Measurements from ENCODE around the gene NCOA5. TPM values are rescaled to one million over a fixed set of nuclear protein-coding genes. Genes with fewer than 3 reads are reported as not detected.

The NCOA5 gene
- total RNA-seq, 1 experiment from 2014 or later, result 16.5 TPM

DNA sequence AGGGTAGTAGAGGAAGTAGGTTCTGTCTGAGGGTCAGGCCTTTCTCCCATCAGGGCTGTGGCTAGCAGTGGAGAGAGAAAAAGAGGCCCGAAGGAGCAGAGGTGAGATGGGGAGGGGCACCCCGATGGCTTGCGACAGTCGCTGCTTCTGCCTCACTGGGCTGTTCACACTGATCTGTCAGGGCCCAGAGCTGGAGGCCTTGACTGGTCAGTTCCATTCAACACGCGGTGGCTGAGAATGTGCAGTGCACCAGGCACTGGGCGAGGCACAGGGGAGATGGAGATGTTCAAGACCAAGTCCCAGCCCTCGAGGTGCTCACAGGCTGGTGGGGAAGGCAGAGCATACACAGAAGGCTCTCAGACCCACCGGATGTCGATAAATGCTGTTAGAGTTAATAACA, 39.3 kb downstream of the NCOA5 start (continued):
- TF ChIP-seq NR1H2 (CRISPR knock-in tag; IDR thresholded peaks at IDR 0.05) (no peak), ZNF121 (CRISPR knock-in tag; IDR thresholded peaks at IDR 0.05) (no peak), NFE2L1 (CRISPR knock-in tag; IDR thresholded peaks at IDR 0.05) (no peak)

DNA sequence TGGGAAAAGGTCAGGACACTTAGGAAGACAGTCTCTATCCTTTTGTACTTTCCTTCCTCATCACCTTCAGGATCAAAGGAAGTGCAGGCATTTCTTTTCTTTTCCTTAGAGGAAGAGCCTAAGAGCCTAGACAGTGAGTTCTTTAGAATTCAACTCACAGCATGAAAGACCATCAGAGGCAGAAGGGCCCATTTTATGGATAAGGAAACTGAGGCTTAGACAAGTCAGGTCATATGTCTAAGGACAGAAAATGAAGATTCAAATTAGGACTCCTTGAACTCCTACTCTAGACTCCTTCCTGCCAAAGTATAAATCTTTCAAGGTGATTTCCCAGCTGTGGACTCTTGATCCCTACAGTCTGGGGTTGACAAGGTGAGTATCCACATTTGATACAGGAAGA, 39.9 kb downstream of the NCOA5 start:
- no peak for DNase-seq (ENCODE audit: low spot score)
- ChIA-PET CTCF (no interaction called here), POLR2A (no interaction called here)
- ATAC-seq, result no peak
- Mint-ChIP-seq H3K4me3 (no peak overlapping the region), H3K9me3 (no peaks in the 10 kb centered on the region), H3K27ac (no peak overlapping the region), H3K36me3 (no peaks in the 10 kb centered on the region), H3K4me1 (no peaks in the 10 kb centered on the region), H3K27me3 (ENCODE audit: low read depth) (peaks cover 20% of the 10 kb centered on the region)
- TF ChIP-seq SMAD4 (CRISPR knock-in tag; IDR thresholded peaks at IDR 0.05), result no peak

DNA sequence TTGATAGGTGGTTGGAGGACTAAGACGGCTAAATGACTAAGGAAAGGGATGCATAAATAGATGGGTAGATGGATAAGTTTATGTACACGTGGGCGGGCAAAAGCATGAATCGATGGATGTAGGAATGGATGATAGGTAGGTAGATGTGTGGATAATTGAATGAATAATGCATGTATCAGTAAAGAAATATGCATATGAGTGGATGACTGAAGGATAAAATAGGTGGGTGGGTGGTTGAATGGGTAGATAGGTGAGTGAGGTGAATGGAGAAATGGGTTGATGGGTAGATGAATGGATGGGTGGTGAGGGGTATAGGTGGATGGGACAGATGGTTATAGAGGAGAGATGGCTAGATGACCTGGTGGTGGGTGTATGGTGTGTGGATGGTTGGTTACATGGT, 40.6 kb downstream of the NCOA5 start:
- ChIA-PET CTCF (no interaction called here), POLR2A (no interaction called here)
- no peak for ATAC-seq
- TF ChIP-seq, protein P1, sequence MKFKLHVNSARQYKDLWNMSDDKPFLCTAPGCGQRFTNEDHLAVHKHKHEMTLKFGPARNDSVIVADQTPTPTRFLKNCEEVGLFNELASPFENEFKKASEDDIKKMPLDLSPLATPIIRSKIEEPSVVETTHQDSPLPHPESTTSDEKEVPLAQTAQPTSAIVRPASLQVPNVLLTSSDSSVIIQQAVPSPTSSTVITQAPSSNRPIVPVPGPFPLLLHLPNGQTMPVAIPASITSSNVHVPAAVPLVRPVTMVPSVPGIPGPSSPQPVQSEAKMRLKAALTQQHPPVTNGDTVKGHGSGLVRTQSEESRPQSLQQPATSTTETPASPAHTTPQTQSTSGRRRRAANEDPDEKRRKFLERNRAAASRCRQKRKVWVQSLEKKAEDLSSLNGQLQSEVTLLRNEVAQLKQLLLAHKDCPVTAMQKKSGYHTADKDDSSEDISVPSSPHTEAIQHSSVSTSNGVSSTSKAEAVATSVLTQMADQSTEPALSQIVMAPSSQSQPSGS (CRISPR knock-in tag; IDR thresholded peaks at IDR 0.05; ENCODE audit: borderline replicate concordance, low read depth), result no peak
- TF ChIP-seq GRHL2 (CRISPR knock-in tag; IDR thresholded peaks at IDR 0.05; ENCODE audit: insufficient replicate concordance, severe bottlenecking) (no peak), ZNF423 (CRISPR knock-in tag; IDR thresholded peaks at IDR 0.05) (no peak), ZNF396 (CRISPR knock-in tag; IDR thresholded peaks at IDR 0.05; ENCODE audit: borderline replicate concordance) (no peak), SMAD3 (CRISPR knock-in tag; IDR thresholded peaks at IDR 0.05; ENCODE audit: borderline replicate concordance) (no peak), SMAD4 (CRISPR knock-in tag; IDR thresholded peaks at IDR 0.05) (no peak), EMX1 (CRISPR knock-in tag; IDR thresholded peaks at IDR 0.05) (no peak), ZNF232 (CRISPR knock-in tag; IDR thresholded peaks at IDR 0.05) (no peak), SOX15 (CRISPR knock-in tag; IDR thresholded peaks at IDR 0.05) (no peak)
- TF ChIP-seq, protein P2, sequence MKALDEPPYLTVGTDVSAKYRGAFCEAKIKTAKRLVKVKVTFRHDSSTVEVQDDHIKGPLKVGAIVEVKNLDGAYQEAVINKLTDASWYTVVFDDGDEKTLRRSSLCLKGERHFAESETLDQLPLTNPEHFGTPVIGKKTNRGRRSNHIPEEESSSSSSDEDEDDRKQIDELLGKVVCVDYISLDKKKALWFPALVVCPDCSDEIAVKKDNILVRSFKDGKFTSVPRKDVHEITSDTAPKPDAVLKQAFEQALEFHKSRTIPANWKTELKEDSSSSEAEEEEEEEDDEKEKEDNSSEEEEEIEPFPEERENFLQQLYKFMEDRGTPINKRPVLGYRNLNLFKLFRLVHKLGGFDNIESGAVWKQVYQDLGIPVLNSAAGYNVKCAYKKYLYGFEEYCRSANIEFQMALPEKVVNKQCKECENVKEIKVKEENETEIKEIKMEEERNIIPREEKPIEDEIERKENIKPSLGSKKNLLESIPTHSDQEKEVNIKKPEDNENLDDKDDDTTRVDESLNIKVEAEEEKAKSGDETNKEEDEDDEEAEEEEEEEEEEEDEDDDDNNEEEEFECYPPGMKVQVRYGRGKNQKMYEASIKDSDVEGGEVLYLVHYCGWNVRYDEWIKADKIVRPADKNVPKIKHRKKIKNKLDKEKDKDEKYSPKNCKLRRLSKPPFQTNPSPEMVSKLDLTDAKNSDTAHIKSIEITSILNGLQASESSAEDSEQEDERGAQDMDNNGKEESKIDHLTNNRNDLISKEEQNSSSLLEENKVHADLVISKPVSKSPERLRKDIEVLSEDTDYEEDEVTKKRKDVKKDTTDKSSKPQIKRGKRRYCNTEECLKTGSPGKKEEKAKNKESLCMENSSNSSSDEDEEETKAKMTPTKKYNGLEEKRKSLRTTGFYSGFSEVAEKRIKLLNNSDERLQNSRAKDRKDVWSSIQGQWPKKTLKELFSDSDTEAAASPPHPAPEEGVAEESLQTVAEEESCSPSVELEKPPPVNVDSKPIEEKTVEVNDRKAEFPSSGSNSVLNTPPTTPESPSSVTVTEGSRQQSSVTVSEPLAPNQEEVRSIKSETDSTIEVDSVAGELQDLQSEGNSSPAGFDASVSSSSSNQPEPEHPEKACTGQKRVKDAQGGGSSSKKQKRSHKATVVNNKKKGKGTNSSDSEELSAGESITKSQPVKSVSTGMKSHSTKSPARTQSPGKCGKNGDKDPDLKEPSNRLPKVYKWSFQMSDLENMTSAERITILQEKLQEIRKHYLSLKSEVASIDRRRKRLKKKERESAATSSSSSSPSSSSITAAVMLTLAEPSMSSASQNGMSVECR (CRISPR knock-in tag; IDR thresholded peaks at IDR 0.05; ENCODE audit: borderline replicate concordance), result no peak
- TF ChIP-seq, protein P3, sequence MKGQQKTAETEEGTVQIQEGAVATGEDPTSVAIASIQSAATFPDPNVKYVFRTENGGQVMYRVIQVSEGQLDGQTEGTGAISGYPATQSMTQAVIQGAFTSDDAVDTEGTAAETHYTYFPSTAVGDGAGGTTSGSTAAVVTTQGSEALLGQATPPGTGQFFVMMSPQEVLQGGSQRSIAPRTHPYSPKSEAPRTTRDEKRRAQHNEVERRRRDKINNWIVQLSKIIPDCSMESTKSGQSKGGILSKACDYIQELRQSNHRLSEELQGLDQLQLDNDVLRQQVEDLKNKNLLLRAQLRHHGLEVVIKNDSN (CRISPR knock-in tag; IDR thresholded peaks at IDR 0.05), result no peak
- TF ChIP-seq, protein P4, sequence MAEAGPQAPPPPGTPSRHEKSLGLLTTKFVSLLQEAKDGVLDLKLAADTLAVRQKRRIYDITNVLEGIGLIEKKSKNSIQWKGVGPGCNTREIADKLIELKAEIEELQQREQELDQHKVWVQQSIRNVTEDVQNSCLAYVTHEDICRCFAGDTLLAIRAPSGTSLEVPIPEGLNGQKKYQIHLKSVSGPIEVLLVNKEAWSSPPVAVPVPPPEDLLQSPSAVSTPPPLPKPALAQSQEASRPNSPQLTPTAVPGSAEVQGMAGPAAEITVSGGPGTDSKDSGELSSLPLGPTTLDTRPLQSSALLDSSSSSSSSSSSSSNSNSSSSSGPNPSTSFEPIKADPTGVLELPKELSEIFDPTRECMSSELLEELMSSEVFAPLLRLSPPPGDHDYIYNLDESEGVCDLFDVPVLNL (CRISPR knock-in tag; IDR thresholded peaks at IDR 0.05; ENCODE audit: borderline replicate concordance, low read depth), result no peak
- H3K9me3 Mint-ChIP-seq, result no peaks in the 10 kb centered on the region
- peaks cover 16% of the 10 kb centered on the region for H3K27me3 Mint-ChIP-seq (ENCODE audit: low read depth)
- H3K36me3 Mint-ChIP-seq, result no peaks in the 10 kb centered on the region
- no peaks in the 10 kb centered on the region for H3K4me1 Mint-ChIP-seq
- H3K4me3 Mint-ChIP-seq, result no peak overlapping the region
- DNase-seq (ENCODE audit: low spot score), result no peak
- H3K27ac Mint-ChIP-seq, result no peak overlapping the region
